Measurements from ENCODE around the gene TBL1X. TPM values are rescaled to one million over a fixed set of nuclear protein-coding genes. Genes with fewer than 3 reads are reported as not detected.

The TBL1X gene
- total RNA-seq, 1 experiment from 2014 or later: 17.6 TPM

GRCh38 chrX:9654929-9655328, 190.1 kb downstream of the TBL1X start:
- no peaks in the 10 kb centered on the region for H3K9me3 ChIP-seq (ENCODE audit: insufficient read depth, low read depth)
- BruUV-seq (replicated peaks): no TSS peak
- H3K4me3 ChIP-seq: no peak overlapping the region
- peaks cover 9% of the 10 kb centered on the region; the same call in 1 of the 2 replicates for H3K4me1 ChIP-seq (replicated peaks; ENCODE audit: insufficient read depth)
- no peaks in the 10 kb centered on the region for H4K20me1 ChIP-seq (ENCODE audit: insufficient read depth)
- H2AFZ ChIP-seq: no peak overlapping the region
- H3K79me2 ChIP-seq (ENCODE audit: low read depth): no peaks in the 10 kb centered on the region
- no peaks in the 10 kb centered on the region for H3F3A ChIP-seq (ENCODE audit: insufficient read depth, low read depth)
- DNase-seq: no peak
- CTCF ChIA-PET: no interaction called here
- no peak overlapping the region for H3K27ac ChIP-seq
- H3K9me2 ChIP-seq (ENCODE audit: insufficient read depth): no peaks in the 10 kb centered on the region
- intact Hi-C loops (cut with micrococcal nuclease; ENCODE audit: unreplicated experiment): no loop called here
- no peaks in the 10 kb centered on the region for H3K36me3 ChIP-seq (ENCODE audit: low read depth)
- no peak for TF ChIP-seq EZH2 (IDR thresholded peaks at IDR 0.05; ENCODE audit: low read depth)
- no peak for TF ChIP-seq CTCF (conservative IDR thresholded peaks at IDR 0.05)
- H3K4me2 ChIP-seq: no peak overlapping the region
- POLR2A ChIA-PET (ENCODE audit: unreplicated experiment): no interaction called here
- H3K27me3 ChIP-seq (ENCODE audit: insufficient read depth, low read depth): no peaks in the 10 kb centered on the region

GRCh38 chrX:9656277-9656676, 191.4 kb downstream of the TBL1X start:
- ChIA-PET CTCF (no interaction called here), POLR2A (ENCODE audit: unreplicated experiment) (no interaction called here)
- Histone ChIP-seq H3K4me1 (replicated peaks; ENCODE audit: insufficient read depth) (peaks cover 9% of the 10 kb centered on the region; the same call in 1 of the 2 replicates), H4K20me1 (ENCODE audit: insufficient read depth) (no peaks in the 10 kb centered on the region), H3K36me3 (ENCODE audit: low read depth) (no peaks in the 10 kb centered on the region), H3K27ac (no peak overlapping the region), H2AFZ (no peak overlapping the region), H3K4me2 (no peak overlapping the region), H3K27me3 (ENCODE audit: insufficient read depth, low read depth) (no peaks in the 10 kb centered on the region), H3K9me2 (ENCODE audit: insufficient read depth) (no peaks in the 10 kb centered on the region), H3K4me3 (no peak overlapping the region), H3K9me3 (ENCODE audit: insufficient read depth, low read depth) (no peaks in the 10 kb centered on the region), H3F3A (ENCODE audit: insufficient read depth, low read depth) (no peaks in the 10 kb centered on the region), H3K79me2 (ENCODE audit: low read depth) (no peaks in the 10 kb centered on the region)
- DNase-seq: peak in 1 of 2 experiments; percentile 38
- no TSS peak for BruUV-seq (replicated peaks)
- intact Hi-C loops (cut with micrococcal nuclease; ENCODE audit: unreplicated experiment): no loop called here
- no peak for TF ChIP-seq EZH2 (IDR thresholded peaks at IDR 0.05; ENCODE audit: low read depth)
- TF ChIP-seq CTCF (conservative IDR thresholded peaks at IDR 0.05): no peak

GRCh38 chrX:9656871-9657270, 192.0 kb downstream of the TBL1X start:
- DNase-seq: peak in 1 of 2 experiments; percentile 67
- Histone ChIP-seq H3K4me2 (no peak overlapping the region), H2AFZ (no peak overlapping the region), H3K9me2 (ENCODE audit: insufficient read depth) (no peaks in the 10 kb centered on the region), H3F3A (ENCODE audit: insufficient read depth, low read depth) (no peaks in the 10 kb centered on the region), H3K27ac (no peak overlapping the region), H3K9me3 (ENCODE audit: insufficient read depth, low read depth) (no peaks in the 10 kb centered on the region), H3K27me3 (ENCODE audit: insufficient read depth, low read depth) (no peaks in the 10 kb centered on the region), H3K79me2 (ENCODE audit: low read depth) (no peaks in the 10 kb centered on the region), H3K4me3 (no peak overlapping the region), H4K20me1 (ENCODE audit: insufficient read depth) (no peaks in the 10 kb centered on the region), H3K36me3 (ENCODE audit: low read depth) (no peaks in the 10 kb centered on the region), H3K4me1 (replicated peaks; ENCODE audit: insufficient read depth) (peaks cover 9% of the 10 kb centered on the region; the same call in 1 of the 2 replicates)
- CTCF ChIA-PET: no interaction called here
- no TSS peak for BruUV-seq (replicated peaks)
- POLR2A ChIA-PET (ENCODE audit: unreplicated experiment): no interaction called here
- intact Hi-C loops (cut with micrococcal nuclease; ENCODE audit: unreplicated experiment): no loop called here
- no peak for TF ChIP-seq CTCF (conservative IDR thresholded peaks at IDR 0.05)
- no peak for TF ChIP-seq EZH2 (IDR thresholded peaks at IDR 0.05; ENCODE audit: low read depth)

All from PC-9 (cell line).